Fibroblast of peridontal ligament (primary cell): ENCODE measurements around the gene ERBB3.
"Not testable (repeated sequence)": the region's sequence is repeated elsewhere in the genome, so short reads cannot be mapped to it uniquely, and the experiment has no call there.

Source experiments
- DNase-seq: peaks from one replicate; pipeline ENCODE4 v3.0.0-alpha.2; 2010; ENCODE audit errors: extremely low read depth

Gene ERBB3

GRCh38 chr12:56114084-56114483 is 34.1 kb downstream of the ERBB3 start:
- no peak for DNase-seq

- DNase-seq = peak; percentile 29
These were observed 35.4 kb downstream of the ERBB3 start for GRCh38 chr12:56115329-56115728.

GRCh38 chr12:56116267-56117081 is 36.5 kb downstream of the ERBB3 start, which contains the start of gene RPL41:
TSS of gene RPL41 (plus strand) at chr12:56116633.
- DNase-seq = peak; percentile 95

- DNase-seq = not testable (repeated sequence)
These were observed 37.2 kb downstream of the ERBB3 start for GRCh38 chr12:56117082-56117706.

- DNase-seq = peak; percentile 99
These were observed 38.1 kb downstream of the ERBB3 start, which contains the start of gene ZC3H10 for GRCh38 chr12:56117778-56118687. TSS of gene ZC3H10 (plus strand) at chr12:56118266. CDS start at chr12:56120563, 2,297 bp downstream.

- no peak for DNase-seq
These were observed 38.9 kb downstream of the ERBB3 start for GRCh38 chr12:56118688-56119357.

- DNase-seq = peak; percentile 94
These were observed 39.4 kb downstream of the ERBB3 start for GRCh38 chr12:56119361-56119796.

- DNase-seq = no peak
These were observed 40.3 kb downstream of the ERBB3 start for GRCh38 chr12:56120158-56120846.

- no peak for DNase-seq
These were observed 41.4 kb downstream of the ERBB3 start for GRCh38 chr12:56121204-56121870.

- no peak for DNase-seq
These were observed 42.7 kb downstream of the ERBB3 start for GRCh38 chr12:56122637-56123036.

GRCh38 chr12:56124133-56124532 is 44.2 kb downstream of the ERBB3 start:
- DNase-seq = no peak

- DNase-seq = no peak
These were observed 46.8 kb downstream of the ERBB3 start for GRCh38 chr12:56126732-56127239.

- no peak for DNase-seq
These were observed 47.5 kb downstream of the ERBB3 start for GRCh38 chr12:56127485-56127887.

- peak; percentile 100 for DNase-seq
These were observed 48.1 kb downstream of the ERBB3 start, which contains the start of gene ESYT1 for GRCh38 chr12:56127888-56128669. TSS of gene ESYT1 (plus strand) at chr12:56128267. CDS start at chr12:56128320, 53 bp downstream.

- peak; percentile 23 for DNase-seq
These were observed 48.8 kb downstream of the ERBB3 start for GRCh38 chr12:56128670-56129205.

GRCh38 chr12:56129206-56129941 is 49.4 kb downstream of the ERBB3 start:
- no peak for DNase-seq

GRCh38 chr12:56129942-56130495 is 50.1 kb downstream of the ERBB3 start:
- no peak for DNase-seq

GRCh38 chr12:56130876-56131275 is 50.9 kb downstream of the ERBB3 start:
- no peak for DNase-seq
